GM23338 (cell line): ENCODE results near the gene ATP5IF1. TPM values are rescaled to one million over a fixed set of nuclear protein-coding genes. Genes with fewer than 3 reads are reported as not detected.

Experiments
- ATAC-seq: fragments of 200-7000 bp; cut with Tn5 transposase; 3 replicates; pipeline ENCODE4 v1.9.1; 2020
- DNase-seq: peaks from one replicate; pipeline ENCODE4 v3.0.0-alpha.2; 2015; ENCODE audit warnings: low spot score
- H2AFZ ChIP-seq: fragments of 200-600 bp; sonication (generic); 2 replicates; pipeline ENCODE4 v1.8.0; 2016; ENCODE audit warnings: antibody characterized with exemption, mild to moderate bottlenecking, moderate library complexity
- H3F3A ChIP-seq: fragments of 200-600 bp; sonication (generic); replicated peaks from 2 replicates; pipeline ENCODE4 v1.8.0; 2017; ENCODE audit warnings: antibody characterized with exemption, mixed run types, low read depth
- H3K27ac ChIP-seq: fragments of 200-600 bp; sonication (generic); 2 replicates; pipeline ENCODE4 v1.6.1; 2016; ENCODE audit warnings: low read depth
- H3K27me3 ChIP-seq: fragments of 200-600 bp; sonication (generic); 2 replicates; pipeline ENCODE4 v1.8.0; 2016; ENCODE audit warnings: mild to moderate bottlenecking, mixed run types, moderate library complexity; ENCODE audit not compliant: insufficient read depth
- H3K36me3 ChIP-seq: fragments of 200-600 bp; sonication (generic); 2 replicates; pipeline ENCODE4 v1.8.0; 2016; ENCODE audit warnings: mild to moderate bottlenecking; ENCODE audit not compliant: insufficient read depth
- H3K4me1 ChIP-seq: fragments of 200-600 bp; sonication (generic); 2 replicates; pipeline ENCODE4 v1.8.0; 2016; ENCODE audit warnings: mild to moderate bottlenecking, moderate library complexity; ENCODE audit not compliant: insufficient read depth
- H3K4me2 ChIP-seq: fragments of 200-600 bp; sonication (generic); 2 replicates; pipeline ENCODE4 v1.7.1; 2017; ENCODE audit warnings: mixed run types
- H3K4me3 ChIP-seq: fragments of 200-600 bp; sonication (generic); 2 replicates; pipeline ENCODE4 v1.6.1; 2016; ENCODE audit warnings: mixed run types
- H3K79me2 ChIP-seq: fragments of 200-600 bp; sonication (generic); replicated peaks from 2 replicates; pipeline ENCODE4 v1.8.0; 2017; ENCODE audit warnings: mild to moderate bottlenecking; ENCODE audit not compliant: insufficient read depth
- H3K9me2 ChIP-seq: fragments of 200-600 bp; sonication (generic); 2 replicates; pipeline ENCODE4 v1.8.0; 2017; ENCODE audit not compliant: insufficient read depth
- H4K20me1 ChIP-seq: fragments of 200-600 bp; sonication (generic); replicated peaks from 2 replicates; pipeline ENCODE4 v1.8.0; 2017; ENCODE audit warnings: mild to moderate bottlenecking; ENCODE audit not compliant: insufficient read depth
- H3K27ac Mint-ChIP-seq: 2 replicates; pipeline ENCODE4 v1.8.0; 2020; ENCODE audit warnings: inconsistent platforms, mild to moderate bottlenecking, moderate library complexity, mixed read lengths
- H3K27me3 Mint-ChIP-seq: 3 replicates; pipeline ENCODE4 v1.8.0; 2022; ENCODE audit warnings: low read depth, mild to moderate bottlenecking, moderate library complexity, mixed read lengths, inconsistent platforms; ENCODE audit not compliant: insufficient read depth, poor library complexity
- H3K36me3 Mint-ChIP-seq: 3 replicates; pipeline ENCODE4 v1.8.0; 2021; ENCODE audit warnings: low read depth, mild to moderate bottlenecking, inconsistent platforms, moderate library complexity, mixed read lengths
- H3K4me1 Mint-ChIP-seq: 3 replicates; pipeline ENCODE4 v1.8.0; 2020; ENCODE audit warnings: mild to moderate bottlenecking, inconsistent platforms, mixed read lengths
- H3K4me3 Mint-ChIP-seq: 3 replicates; pipeline ENCODE4 v1.8.0; 2021; ENCODE audit warnings: moderate library complexity, mild to moderate bottlenecking, inconsistent platforms, mixed read lengths
- H3K9me3 Mint-ChIP-seq: 3 replicates; pipeline ENCODE4 v1.8.0; 2020; ENCODE audit warnings: moderate library complexity, mild to moderate bottlenecking, inconsistent platforms, mixed read lengths
- CREB1 ChIP-seq: fragments of 250-450 bp; sonication (Bioruptor Pico); IDR thresholded peaks from 2 replicates; pipeline ENCODE4 v1.5.0; 2020; ENCODE audit warnings: low read depth, mild to moderate bottlenecking, moderate library complexity
- CTCF ChIP-seq, 2 experiments: fragments of 200-600 bp in 1 of 2; sonication (generic) in 1 of 2; conservative IDR thresholded peaks; 2 replicates each; pipeline versions ENCODE4 v1.5.1 to v1.6.1; 2016 to 2017; ENCODE audit warnings: antibody characterized with exemption in 2 of 2, low read depth in 2 of 2, mild to moderate bottlenecking in 2 of 2, moderate library complexity in 1 of 2
- ETS1 ChIP-seq: IDR thresholded peaks from 2 replicates; pipeline ENCODE4 v1.6.1; 2016; ENCODE audit warnings: antibody characterized with exemption
- EZH2 ChIP-seq: fragments of 200-600 bp; sonication (generic); IDR thresholded peaks from one replicate; pipeline ENCODE4 v1.8.0; 2017; ENCODE audit warnings: antibody characterized with exemption, mild to moderate bottlenecking, low read depth; ENCODE audit not compliant: unreplicated experiment
- EZH2phosphoT487 ChIP-seq: fragments of 200-600 bp; sonication (generic); IDR thresholded peaks from one replicate; pipeline ENCODE4 v1.8.1; 2018; ENCODE audit warnings: antibody characterized with exemption; ENCODE audit not compliant: unreplicated experiment
- JUNB ChIP-seq: IDR thresholded peaks from one replicate; pipeline ENCODE4 v1.6.1; 2016; ENCODE audit warnings: antibody characterized with exemption; ENCODE audit not compliant: unreplicated experiment
- NANOG ChIP-seq: IDR thresholded peaks from 2 replicates; pipeline ENCODE4 v1.6.1; 2016; ENCODE audit warnings: antibody characterized with exemption, borderline replicate concordance
- POLR2AphosphoS5 ChIP-seq: IDR thresholded peaks from 2 replicates; pipeline ENCODE4 v1.6.1; 2016; ENCODE audit warnings: antibody characterized with exemption, low read depth
- REST ChIP-seq: IDR thresholded peaks from one replicate; pipeline ENCODE4 v1.6.1; 2018; ENCODE audit warnings: antibody characterized with exemption; ENCODE audit not compliant: unreplicated experiment
- STAT1 ChIP-seq: IDR thresholded peaks from one replicate; pipeline ENCODE4 v1.6.1; 2016; ENCODE audit warnings: antibody characterized with exemption; ENCODE audit not compliant: unreplicated experiment
- ZNF114 ChIP-seq: fragments of 250-450 bp; sonication (Bioruptor Pico); IDR thresholded peaks from 2 replicates; pipeline ENCODE4 v1.5.0; 2020; ENCODE audit warnings: mild to moderate bottlenecking, moderate library complexity
- ZNF331 ChIP-seq: fragments of 250-450 bp; sonication (Bioruptor Pico); IDR thresholded peaks from 2 replicates; pipeline ENCODE4 v1.5.0; 2020; ENCODE audit warnings: low read depth, mild to moderate bottlenecking, moderate library complexity
- ZNF462 ChIP-seq: fragments of 250-450 bp; sonication (Bioruptor Pico); IDR thresholded peaks from 2 replicates; pipeline ENCODE4 v1.5.0; 2020; ENCODE audit warnings: mild to moderate bottlenecking, moderate library complexity
- polyA plus RNA-seq: library from polyadenylated mRNA; unstranded; fragments of >200 nt; fragmentation: Nextera tagmentation; extraction: Ambion mirVana; gene quantifications from 2 replicates; pipeline ENCODE4 v1.2.1, GENCODE V29; 2016
- total RNA-seq: library from RNA; depleted of rRNA; stranded (reverse); fragments of >200 nt; shearing (Covaris generic); gene quantifications from 2 replicates; pipeline ENCODE4 v1.2.3, GENCODE V29; 2014

ATP5IF1 gene
- total and polyA plus RNA-seq, 2 experiments from 2014 or later: 230 to 1,325 TPM

- H3K4me3 ChIP-seq: no peak overlapping the region
- no peak overlapping the region for H3K27ac Mint-ChIP-seq
- no peak overlapping the region for H3K27ac ChIP-seq
- H3K36me3 Mint-ChIP-seq: peaks cover 70% of the 10 kb centered on the region
- no peaks in the 10 kb centered on the region for H3K27me3 ChIP-seq
- no peaks in the 10 kb centered on the region; the same call in 1 of the 2 replicates for H3K4me1 ChIP-seq
- no peak overlapping the region for H2AFZ ChIP-seq
- H3K27me3 Mint-ChIP-seq: peaks cover 6% of the 10 kb centered on the region
- H3K36me3 ChIP-seq: peaks cover 43% of the 10 kb centered on the region
- 0 out of 2 replicates have a peak, but pooled peaks cover 6% of the 10 kb centered on the region for H4K20me1 ChIP-seq
- H3K9me2 ChIP-seq: no peaks in the 10 kb centered on the region
- no peaks in the 10 kb centered on the region for H3K4me1 Mint-ChIP-seq
- no peak overlapping the region for H3K4me2 ChIP-seq
- H3K79me2 ChIP-seq: no peaks in the 10 kb centered on the region
- no peaks in the 10 kb centered on the region for H3F3A ChIP-seq
- TF ChIP-seq EZH2phosphoT487: no peak
- TF ChIP-seq CREB1: no peak
- no peak for TF ChIP-seq EZH2
- TF ChIP-seq ZNF462: no peak
- no peak for TF ChIP-seq STAT1
- TF ChIP-seq REST: no peak
- TF ChIP-seq ETS1: no peak
- TF ChIP-seq ZNF331 (CRISPR knock-in tag): no peak
- TF ChIP-seq JUNB: no peak
- TF ChIP-seq ZNF114: no peak
- TF ChIP-seq NANOG: no peak
- no peak for TF ChIP-seq POLR2AphosphoS5
- no peak for TF ChIP-seq CTCF (conservative IDR thresholded peaks at IDR 0.05; ENCODE audit: low read depth in 2 of 2)
- DNase-seq: no peak
- no peak for ATAC-seq
- no peak overlapping the region; the same call in 2 of the 3 replicates for H3K4me3 Mint-ChIP-seq
- H3K9me3 Mint-ChIP-seq: no peaks in the 10 kb centered on the region
Observed at GRCh38 chr1:28280977-28281381, 45.1 kb downstream of the ATP5IF1 start.
